CMK (cell line): Measurements from ENCODE around the gene GABBR1.

Experiments
- DNase-seq: peaks from one replicate; pipeline ENCODE4 v3.0.0-alpha.2; 2010; ENCODE audit warnings: low read depth

Gene GABBR1

GRCh38 chr6:29620630-29621029 lies 12.4 kb downstream of the GABBR1 start:
- DNase-seq, result no peak

- DNase-seq, result no peak
Measured at GRCh38 chr6:29619578-29620160, 13.3 kb downstream of the GABBR1 start.

- peak; percentile 35 for DNase-seq
Measured at GRCh38 chr6:29617782-29618554, 15.0 kb downstream of the GABBR1 start.

DNA sequence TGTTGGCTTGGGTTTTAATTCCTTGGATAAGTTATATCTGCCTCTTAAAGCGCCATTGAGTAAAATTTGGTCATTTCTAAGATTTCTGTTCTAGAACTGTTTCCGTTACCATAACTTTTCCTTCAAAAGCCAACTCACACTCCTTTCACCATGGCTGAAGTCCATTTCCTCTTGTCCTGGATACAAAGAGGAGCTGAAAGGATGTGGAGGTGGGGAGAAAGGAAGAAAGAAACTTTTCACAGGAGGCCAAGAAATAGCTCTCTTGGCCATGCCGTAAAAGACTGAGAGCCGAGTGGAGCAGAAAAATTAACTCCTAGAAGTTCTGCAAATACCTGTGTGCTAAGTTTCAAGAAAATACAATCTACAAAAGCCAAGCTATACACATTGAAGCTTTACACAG lies 21.6 kb downstream of the GABBR1 start:
- DNase-seq, result no peak

DNA sequence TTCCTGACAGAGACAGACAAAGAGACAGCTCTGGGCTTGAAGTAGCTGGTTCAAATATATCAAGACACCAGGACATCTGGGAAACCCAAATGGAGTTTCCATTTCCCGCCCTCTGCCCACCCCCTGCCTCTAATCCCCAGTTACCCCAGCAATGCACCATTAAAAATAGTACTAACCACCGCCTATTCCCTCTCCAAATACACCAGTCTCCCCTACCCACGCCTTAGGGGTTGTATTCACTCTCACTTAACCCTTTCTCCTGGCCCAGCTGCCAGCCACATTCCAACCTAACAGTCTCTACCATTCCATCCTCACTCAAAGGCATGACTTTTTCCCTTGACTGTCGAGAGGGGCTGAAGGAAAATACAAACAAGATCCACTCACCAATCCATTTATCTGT lies 22.4 kb downstream of the GABBR1 start:
- no peak for DNase-seq

- no peak for DNase-seq
Measured at GRCh38 chr6:29608131-29608530, 24.9 kb downstream of the GABBR1 start.

DNA sequence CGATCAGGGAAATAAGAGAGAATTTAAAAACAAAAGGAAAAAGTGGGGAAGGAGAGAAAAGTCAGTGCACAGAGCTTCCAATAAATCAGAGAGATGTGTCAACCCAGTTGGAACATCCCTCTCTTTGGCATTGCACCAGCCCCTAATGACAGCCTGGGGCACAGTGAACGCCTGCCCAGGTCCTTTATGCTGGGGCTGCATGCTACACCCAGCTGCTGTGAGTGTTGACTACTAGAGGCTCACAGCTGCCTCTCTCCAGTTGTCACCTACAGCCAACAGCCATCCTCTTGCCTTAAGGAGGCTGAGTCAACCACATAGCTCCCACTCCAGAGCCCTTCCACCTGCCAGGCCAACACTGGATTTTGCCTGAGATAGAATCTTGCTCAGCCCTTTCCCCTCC lies 29.1 kb downstream of the GABBR1 start:
- DNase-seq, result no peak

- DNase-seq, result no peak
Measured at GRCh38 chr6:29603456-29603855, 29.5 kb downstream of the GABBR1 start.

GRCh38 chr6:29602564-29603361 lies 30.2 kb downstream of the GABBR1 start:
- peak; percentile 53 for DNase-seq

GRCh38 chr6:29598172-29598747 lies 34.7 kb downstream of the GABBR1 start:
- no peak for DNase-seq

DNA sequence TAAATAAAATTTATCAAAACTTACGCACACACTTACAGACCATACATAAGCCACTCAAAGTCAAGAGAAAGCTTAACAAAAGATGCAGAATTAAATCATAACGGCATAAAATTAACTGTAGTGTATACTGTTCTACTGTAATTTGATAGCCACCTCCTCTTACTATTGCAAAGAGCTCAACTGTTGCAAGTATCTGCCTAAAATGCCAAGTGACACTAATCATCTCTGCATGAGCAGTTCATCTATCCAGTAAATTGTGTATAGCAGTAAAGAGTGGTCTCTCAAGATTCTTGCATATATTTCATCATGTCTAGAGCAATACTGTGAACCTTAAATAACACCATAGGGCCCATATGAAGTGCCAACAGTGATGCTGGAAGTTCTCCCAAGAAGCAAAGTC lies 35.8 kb downstream of the GABBR1 start:
- no peak for DNase-seq

DNA sequence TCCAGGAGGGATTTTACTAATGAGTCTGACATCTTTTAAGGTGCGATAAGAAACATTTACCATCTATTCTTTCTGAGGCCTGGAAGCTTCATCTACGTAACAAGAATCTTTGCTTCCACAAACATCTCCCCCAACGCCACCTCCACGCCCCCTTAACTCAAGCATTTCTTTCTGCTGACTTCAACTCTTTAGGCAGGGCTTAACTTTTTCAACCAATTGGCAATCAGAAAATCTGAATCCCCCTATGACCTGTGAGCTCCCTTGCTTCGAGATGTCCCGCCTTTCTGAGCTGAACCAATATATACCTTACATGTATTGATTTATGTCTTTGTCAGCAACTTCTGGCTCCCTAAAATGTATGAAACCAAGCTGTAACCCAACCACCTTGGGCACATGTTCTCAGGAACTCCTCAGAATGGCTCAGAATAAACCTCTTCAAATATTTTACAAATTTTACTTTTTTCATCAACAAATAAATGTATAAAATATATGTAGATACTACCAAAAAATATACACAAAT lies 36.5 kb downstream of the GABBR1 start:
- DNase-seq, result no peak

DNA sequence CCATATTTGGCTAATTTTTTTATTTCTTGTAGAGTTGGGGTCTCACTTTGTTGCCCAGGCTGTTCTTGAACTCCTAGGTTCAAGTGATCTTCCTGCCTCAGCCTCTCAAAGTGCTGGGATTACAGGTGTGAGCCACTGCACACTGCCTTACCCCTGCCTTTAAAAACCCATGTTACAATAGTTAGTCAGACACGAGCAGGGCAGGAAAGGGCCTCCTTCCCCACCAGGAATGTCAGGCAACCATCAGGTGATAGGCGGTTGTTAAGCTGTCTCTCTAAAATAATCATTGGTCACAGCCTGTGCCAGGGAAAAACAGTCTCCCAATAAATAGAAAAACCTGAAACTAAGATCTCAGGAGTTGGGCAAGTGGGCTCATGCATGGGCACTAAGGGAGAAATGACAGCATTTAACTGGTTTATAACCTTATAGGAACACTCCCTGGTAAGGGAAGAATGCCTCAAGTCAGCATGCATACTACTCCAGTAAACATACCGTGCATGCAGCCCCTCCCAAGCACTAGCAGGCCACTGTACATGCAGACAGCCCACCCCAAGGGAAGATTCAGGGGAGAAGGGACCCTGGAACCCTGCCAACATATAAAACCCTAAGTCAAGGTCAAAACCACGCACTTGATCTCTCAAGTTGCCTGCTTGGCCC lies 39.7 kb downstream of the GABBR1 start:
- no peak for DNase-seq

DNA sequence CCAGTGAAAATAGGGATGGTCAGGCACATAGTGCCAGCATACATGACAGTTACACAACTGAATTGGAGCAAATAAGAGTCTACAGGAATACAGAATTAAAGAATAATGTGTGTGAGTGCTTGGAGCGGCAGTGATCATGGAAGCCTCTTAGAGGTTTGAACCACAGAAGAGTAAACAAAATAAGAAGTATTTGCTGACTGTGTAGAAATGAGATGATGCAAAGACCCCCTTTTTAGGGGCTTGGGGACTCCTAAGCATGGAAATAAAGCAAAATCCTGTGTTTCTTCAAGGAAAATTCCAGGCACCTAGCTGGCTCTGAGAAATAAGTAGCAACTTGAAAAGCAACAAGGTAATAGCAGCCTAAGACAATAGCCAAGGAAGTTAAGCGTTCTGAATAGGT lies 41.3 kb downstream of the GABBR1 start:
- DNase-seq, result no peak

- no peak for DNase-seq
Measured at GRCh38 chr6:29590218-29590808, 42.7 kb downstream of the GABBR1 start.

GRCh38 chr6:29589423-29590048 lies 43.4 kb downstream of the GABBR1 start:
- DNase-seq, result peak; percentile 49

DNA sequence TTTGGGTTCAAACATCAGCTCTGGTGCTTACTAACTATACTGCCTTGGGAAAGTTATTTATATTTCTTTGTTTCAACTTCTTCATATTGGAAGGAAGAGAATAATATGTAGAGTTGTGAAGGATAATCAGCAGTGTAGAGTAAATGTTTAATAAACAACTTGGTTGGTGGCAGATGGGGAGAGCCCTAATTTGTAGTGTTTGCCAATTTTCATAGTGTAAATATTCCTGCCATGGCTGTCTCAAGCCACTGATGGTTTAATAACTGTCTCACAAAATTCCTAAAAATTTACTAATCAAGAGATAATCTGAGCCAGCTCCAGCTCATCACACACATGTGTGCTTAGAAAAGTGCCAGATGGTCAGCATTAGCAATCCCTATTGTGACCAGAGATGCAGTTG lies 48.2 kb downstream of the GABBR1 start, which contains the start of gene OR2H2:
Gene OR2H2, plus strand, starts transcription at position 301 of the 400 bp plus-strand sequence. CDS start 2,824 bp downstream, outside the sequence.
- DNase-seq, result no peak

- no peak for DNase-seq
Measured at GRCh38 chr6:29577544-29577943, 55.4 kb downstream of the GABBR1 start.

DNA sequence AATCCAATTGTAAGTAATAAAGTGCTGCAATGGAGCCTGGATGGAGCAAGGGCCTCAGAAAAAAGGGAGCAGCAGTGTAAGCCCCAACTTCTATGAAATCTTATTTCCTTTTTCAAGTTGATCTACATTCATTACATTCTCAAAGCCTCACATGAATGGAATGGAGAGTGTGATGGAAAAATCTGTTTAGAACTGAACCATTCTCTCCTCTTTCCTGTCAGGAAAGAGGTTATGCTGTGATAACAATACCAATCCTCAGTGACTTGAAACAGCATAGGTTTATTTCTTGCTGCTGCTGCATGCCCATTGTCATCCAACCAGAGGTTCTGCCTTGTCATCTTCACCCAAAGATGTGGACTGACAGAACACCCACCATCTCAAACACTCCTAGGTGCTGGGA lies 56.9 kb downstream of the GABBR1 start:
- no peak for DNase-seq

- no peak for DNase-seq
Measured at GRCh38 chr6:29567991-29568390, 65.0 kb downstream of the GABBR1 start.

DNA sequence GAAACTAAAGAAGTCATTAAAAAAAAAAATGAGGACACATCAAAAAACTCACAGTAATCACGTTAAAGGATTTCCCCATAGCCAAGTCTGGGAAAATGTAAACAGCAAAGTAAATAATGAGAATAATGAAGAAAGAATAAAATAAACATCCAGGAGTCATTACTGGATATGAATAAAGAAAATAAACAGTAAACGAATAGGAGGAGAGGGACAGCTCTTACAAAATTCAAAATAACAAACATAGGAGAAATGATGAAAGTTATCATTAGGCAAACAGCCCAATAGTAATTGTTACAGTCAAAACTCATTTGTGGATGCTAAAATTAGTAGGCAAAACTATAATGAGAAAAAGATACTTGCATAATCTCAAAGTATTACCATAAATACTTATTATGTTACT lies 65.4 kb downstream of the GABBR1 start:
- no peak for DNase-seq
